GM11168 (cell line): Measurements from ENCODE around the gene SULT1A3.
"Not testable (repeated sequence)": the region's sequence is repeated elsewhere in the genome, so short reads cannot be mapped to it uniquely, and the experiment has no call there.

Experiments used
- in situ Hi-C: fragments of 300-500 bp; cut with MboI; formaldehyde crosslinking; loops from one replicate; pipeline ENCODE4 v1.12.0; 2022; ENCODE audit warnings: low sequenced_read_pairs; ENCODE audit not compliant: unreplicated experiment

SULT1A3 gene

DNA sequence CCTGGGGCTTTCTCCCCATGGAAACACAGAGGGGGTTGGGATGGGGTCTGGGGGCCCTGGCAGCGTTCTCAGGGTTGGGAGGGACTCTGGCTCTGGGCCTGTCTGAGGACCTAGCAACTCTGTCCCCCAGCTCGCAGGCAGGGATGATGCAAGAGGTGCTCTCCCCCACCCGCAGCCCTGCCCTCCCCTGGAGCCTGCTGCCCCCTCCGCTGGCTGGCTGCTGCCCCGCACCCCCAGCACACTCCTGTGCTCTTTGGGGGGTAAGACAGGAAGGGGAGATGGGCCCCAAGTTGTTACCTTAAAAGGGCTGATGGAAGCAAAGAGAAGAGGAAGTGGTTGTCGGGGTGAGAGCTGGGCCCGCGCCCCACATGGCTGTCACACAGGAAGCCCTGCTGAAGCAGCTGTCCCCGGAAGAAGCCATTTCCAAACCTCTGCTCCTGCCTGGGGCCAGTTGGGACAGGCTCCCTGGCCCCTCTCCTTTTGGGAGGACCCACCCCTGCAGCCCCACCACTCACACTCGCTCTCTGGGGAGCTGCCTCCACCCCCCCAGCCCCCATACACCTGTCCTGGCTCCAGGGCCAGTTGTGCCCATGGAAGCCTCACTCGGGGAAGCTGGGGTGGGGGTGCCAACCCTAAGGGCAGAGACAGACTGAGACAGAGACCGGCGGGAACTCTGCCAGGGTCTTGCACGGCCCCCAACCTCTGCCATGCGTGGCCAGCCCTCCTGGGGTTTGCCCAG, 13.2 kb upstream of the SULT1A3 start:
- in situ Hi-C loops, result loop anchor here (10.0 kb wide), 1 partner anchor 731 kb away; the partner anchor contains the start of genes BOLA2, SLX1B and SULT1A4

DNA sequence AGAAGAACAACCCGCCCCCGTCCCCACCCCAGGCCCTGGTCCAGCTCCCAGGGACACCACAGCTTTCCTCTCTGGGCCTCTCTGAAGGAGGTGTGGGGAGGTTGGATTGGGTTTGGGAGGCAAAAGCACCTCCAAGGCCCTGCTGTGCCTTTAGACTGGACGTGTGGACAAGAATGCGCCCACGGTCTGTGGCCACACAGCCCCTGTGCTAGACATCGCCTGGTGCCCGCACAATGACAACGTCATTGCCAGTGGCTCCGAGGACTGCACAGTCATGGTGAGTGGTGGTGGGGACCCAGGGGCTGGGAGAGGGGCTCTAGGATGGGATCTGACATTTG, 12.6 kb upstream of the SULT1A3 start:
- in situ Hi-C loops, result loop anchor here (10.0 kb wide), 1 partner anchor 732 kb away; the partner anchor contains the start of genes BOLA2, SLX1B and SULT1A4

DNA sequence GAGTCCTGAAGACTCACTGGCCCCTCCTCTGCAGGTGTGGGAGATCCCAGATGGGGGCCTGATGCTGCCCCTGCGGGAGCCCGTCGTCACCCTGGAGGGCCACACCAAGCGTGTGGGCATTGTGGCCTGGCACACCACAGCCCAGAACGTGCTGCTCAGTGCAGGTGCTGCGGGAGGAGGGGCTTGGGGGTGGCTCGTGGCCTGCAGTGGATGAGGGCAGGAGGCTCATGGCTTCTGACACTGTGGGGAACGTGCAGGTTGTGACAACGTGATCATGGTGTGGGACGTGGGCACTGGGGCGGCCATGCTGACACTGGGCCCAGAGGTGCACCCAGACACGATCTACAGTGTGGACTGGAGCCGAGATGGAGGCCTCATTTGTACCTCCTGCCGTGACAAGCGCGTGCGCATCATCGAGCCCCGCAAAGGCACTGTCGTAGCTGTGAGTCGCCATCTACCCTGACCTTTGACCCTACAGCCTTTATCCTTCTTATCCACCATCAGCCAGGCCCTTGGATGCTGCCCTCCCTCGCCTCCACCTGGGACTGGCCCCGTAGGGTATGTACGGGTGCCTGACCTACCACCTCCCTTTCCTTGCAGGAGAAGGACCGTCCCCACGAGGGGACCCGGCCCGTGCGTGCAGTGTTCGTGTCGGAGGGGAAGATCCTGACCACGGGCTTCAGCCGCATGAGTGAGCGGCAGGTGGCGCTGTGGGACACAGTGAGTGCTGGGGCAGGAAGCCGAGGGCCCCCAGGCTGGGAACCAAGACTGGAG, 12.1 kb upstream of the SULT1A3 start:
- in situ Hi-C loops, result loop anchor here (10.0 kb wide), 1 partner anchor 732 kb away; the partner anchor contains the start of genes BOLA2, SLX1B and SULT1A4

DNA sequence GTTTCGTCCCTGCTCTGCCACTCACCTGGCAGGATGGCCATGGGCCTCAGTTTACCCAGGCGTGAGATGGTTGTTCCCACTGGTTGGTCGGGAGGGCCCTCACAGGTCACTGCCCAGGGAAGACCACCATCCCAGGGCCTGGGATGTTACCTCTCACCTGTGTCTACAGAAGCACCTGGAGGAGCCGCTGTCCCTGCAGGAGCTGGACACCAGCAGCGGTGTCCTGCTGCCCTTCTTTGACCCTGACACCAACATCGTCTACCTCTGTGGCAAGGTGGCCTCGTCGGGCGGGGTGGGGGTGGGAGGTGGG, 11.5 kb upstream of the SULT1A3 start:
- in situ Hi-C loops, result loop anchor here (10.0 kb wide), 1 partner anchor 733 kb away; the partner anchor contains the start of genes BOLA2, SLX1B and SULT1A4

DNA sequence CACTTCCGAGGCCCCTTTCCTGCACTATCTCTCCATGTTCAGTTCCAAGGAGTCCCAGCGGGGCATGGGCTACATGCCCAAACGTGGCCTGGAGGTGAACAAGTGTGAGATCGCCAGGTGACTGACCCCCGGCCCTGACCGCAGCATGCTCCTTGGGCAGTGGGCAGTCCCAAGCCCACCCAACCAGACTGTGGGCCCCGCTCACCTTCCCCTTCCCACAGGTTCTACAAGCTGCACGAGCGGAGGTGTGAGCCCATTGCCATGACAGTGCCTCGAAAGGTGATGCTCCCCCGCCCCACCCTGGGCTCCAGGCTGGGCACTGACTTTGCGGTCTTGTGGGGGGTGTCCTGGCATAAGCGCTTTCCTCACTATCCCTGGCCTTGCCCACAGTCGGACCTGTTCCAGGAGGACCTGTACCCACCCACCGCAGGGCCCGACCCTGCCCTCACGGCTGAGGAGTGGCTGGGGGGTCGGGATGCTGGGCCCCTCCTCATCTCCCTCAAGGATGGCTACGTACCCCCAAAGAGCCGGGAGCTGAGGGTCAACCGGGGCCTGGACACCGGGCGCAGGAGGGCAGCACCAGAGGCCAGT, 11.0 kb upstream of the SULT1A3 start:
- in situ Hi-C loops, result loop anchor here (10.0 kb wide), 1 partner anchor 733 kb away; the partner anchor contains the start of genes BOLA2, SLX1B and SULT1A4

DNA sequence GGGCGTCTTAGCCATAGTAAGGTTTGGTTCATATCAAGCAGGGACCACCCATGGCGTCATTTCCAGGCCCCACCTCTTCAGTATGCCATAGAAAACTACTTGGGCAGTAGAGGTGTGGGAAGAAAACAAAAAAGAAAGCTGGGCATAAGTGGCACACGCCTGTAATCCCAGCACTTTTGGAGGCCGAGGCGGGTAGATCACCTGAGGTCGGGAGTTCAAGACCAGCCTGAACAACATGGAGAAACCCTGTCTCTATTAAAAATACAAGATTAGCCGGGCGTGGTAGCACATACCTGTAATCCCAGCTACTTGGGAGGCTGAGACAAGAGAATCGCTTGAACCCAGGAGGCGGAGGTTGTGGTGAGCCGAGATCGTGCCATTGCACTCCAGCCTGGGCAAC, 7.9 kb upstream of the SULT1A3 start:
- in situ Hi-C loops, result not testable (repeated sequence)

DNA sequence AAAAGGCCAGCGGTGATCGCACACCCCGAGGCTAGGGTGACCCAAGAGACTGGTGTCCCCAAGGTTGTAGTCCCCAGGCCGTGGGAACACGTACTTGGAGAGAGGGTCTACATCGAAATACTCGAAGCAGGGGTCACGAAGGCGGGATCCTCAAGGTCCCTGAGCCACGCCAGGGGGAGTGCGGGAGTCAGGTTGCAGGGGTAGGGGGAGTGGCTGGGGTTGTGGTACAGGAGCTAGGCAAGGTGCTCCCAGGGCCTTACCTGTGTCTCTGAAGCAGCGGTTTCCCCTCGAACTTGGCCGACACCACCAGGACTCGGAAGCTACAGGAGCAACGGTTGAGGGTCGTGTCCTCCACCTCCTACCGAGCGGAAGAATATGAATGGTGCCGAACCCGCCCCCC, 6.0 kb upstream of the SULT1A3 start:
- in situ Hi-C loops, result not testable (repeated sequence)

DNA sequence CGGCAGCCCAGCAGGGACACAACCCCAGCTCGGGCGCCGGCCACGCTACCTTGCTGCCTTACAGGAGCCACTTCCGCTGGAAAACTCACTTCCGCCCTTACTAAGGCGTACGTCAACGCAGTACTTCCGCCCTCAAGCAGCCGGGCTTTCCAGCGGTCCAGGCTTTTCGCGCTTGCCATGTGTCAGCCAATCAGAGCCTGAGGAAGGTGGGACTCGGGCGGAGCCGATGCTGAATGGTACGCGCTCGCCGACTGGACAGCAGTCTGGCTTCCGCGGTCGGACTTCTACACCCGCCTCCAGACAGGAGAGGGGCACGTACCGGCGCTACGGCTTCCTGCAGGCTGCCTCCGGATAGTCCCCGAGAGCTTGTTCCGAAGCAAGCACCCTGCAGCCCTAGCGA, 5.4 kb upstream of the SULT1A3 start, which contains the start of the genes BOLA2B and SLX1A:
Gene BOLA2B (minus strand): TSS at position 52 of the 400 bp plus-strand sequence. CDS start 71 bp downstream, outside the sequence.
Gene SLX1A (plus strand): TSS at position 261 of the 400 bp plus-strand sequence. CDS start 210 bp downstream, outside the sequence.
- in situ Hi-C loops, result not testable (repeated sequence)

DNA sequence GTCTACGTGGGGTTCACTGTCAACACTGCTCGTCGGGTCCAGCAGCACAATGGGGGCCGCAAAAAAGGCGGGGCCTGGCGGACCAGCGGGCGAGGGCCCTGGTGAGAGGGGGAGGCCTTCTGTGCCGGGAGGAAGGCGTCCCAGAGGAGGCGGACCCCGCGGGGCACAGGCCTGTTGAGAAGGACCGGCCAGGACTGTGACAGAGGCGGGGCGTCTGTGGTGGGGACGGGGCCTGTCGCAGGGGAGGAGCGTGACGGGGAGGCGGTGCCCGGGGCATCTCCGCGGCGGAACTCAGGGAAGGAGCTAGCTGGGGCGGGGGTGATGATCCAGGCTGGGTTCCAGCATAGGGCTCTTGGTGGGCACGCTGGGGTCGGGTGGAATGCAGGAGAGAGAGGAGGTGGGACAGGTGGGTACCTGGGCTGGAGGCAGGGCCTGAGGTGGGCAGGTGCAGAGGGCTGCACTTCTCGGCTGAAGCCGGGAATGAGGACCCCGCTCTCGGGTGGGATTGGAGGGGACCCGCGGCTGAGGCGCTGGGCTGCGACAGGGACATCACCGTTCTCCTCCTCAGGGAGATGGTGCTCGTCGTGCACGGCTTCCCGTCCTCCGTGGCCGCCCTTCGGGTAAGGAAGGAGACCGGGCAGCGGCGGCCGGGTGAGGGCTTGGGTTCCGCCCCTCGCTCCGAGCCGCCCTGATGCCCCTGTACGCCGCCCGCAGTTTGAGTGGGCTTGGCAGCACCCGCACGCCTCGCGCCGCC, 4.7 kb upstream of the SULT1A3 start:
- in situ Hi-C loops, result not testable (repeated sequence)

DNA sequence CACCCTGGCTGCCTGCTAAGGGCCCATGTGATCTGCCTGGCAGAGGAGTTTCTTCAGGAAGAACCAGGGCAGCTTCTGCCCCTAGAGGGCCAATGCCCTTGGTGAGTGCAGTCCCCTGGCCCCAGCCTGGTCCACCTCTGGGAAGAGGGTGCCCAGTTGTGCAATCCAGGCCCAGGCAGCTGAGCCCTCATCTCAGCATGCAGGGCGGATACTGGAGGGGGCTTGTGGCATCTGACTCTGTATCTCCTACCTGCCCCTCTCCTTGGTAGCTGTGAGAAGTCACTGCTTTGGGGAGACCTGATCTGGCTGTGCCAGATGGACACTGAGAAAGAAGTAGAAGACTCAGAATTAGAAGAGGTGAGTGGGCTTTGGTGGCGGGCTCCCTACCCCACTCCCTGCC, 2.1 kb upstream of the SULT1A3 start:
- in situ Hi-C loops, result not testable (repeated sequence)

DNA sequence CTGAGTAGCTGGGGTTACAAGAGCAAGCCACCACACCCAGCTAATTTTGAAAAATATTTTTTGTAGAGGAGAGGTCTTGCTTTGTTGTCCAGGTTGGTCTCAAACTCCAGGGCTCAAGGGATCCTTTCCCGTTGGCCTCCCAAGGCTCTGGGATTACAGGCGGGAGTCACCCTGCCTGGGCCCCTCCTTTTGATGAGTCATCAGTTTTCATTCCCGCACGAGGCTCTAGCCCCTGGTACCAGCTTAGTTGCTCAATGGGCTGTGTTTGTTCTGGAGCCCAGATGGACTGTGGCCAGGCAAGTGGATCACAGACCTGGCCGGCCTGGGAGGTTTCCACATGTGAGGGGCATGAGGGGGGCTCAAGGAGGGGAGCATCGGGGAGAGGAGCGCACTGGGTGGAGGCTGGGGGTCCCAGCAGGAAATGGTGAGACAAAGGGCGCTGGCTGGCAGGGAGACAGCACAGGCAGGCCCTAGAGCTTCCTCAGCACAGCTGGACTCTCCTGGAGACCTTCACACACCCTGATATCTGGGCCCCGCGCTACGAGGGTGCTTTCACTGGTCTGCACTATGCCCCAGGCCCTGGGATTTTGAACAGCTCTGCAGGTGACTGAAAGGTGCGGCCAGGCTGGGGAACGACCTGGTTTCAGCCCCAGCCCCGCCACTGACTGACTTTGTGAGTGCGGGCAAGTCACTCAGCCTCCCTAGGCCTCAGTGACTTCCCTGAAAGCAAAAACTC, 721 bp downstream of the SULT1A3 start:
- in situ Hi-C loops, result loop anchor here (25.0 kb wide), 1 partner anchor 163 kb away; the partner anchor contains the start of genes CD2BP2, MYL11 and TBC1D10B

DNA sequence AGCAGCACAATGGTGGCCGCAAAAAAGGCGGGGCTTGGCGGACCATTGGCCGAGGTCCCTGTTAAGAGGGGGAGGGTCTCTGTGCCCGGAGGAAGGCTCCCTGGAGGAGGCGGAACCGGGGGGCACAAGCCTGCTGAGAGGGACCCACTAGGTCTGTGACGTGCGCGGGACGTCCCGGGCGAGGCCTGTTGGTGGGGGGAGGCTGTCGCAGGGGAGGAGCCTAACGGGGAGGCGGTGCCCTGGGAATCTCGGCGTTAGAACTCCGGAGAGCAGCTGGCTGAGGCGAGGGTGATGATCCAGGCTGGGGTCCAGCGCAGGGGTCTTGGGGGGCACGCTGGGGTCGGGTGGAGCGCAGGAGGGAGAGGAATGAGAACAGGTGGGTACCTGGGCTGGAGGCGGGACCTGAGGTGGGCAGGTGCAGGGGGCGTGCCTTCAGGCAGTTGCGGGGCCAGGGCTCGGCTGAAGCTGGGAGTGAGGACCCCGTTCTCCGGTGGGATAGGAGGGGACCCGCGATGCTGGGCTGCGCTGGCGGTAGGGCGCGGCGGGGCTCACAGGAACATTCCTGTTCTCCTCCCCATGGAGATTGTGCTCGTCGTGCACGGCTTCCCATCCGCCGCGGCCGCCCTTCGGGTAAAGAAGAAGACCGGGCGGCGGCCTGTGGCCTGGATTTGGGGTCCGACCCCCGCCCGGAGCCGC, 6.6 kb downstream of the SULT1A3 start:
- in situ Hi-C loops, result loop anchor here (25.0 kb wide), 1 partner anchor 157 kb away; the partner anchor contains the start of genes CD2BP2, MYL11 and TBC1D10B

DNA sequence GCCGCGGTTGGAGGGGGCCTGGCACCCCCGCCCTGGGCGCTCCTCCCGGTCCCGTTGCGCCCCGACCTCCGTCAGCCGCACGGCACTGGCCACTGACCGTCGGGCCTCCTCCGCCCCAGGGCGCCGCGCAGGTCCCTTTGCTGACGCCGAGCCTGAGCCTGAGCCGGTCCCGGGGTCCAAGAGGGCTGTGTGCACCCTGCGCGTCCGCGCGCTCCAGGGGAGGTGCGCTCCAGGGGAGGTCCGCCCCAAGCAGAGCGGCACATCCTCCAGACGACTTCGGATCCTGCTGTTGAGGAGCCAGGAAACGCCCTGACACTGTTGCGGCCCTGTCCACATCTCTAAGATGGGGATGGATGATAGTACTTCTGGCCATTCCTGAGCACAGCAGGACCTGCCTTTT, 7.2 kb downstream of the SULT1A3 start:
- in situ Hi-C loops, result loop anchor here (25.0 kb wide), 1 partner anchor 156 kb away; the partner anchor contains the start of genes CD2BP2, MYL11 and TBC1D10B

DNA sequence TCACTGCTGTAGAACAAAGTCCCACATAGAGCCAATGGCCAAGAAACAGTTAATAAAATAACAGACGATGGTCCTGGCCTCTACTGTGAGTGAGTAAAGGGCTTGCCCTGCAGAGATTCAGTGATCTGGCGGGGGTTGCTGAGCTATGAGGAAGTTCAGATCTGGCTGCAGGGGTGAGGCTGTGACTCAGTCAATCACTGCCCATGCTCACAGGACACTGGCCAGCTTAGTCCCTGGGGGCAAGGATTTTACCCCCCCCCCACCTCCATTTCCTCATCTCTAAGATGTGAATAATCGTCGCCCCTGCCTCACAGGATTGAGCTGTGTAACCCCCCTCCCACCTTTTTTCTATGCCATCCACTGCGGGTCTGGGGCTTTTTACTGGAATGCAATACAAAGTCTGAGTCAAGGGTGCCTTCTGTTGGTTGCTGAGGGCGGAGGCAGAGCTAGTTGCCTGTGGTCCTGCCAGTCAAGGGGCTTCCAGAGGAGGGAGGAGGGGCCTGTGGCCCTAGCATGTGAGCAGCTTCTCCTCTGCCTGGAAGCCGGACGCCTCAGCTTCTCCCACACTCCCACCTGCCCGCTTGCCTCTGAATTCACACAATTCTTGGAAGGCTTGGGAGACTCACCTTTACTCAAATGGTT, 8.1 kb downstream of the SULT1A3 start:
- in situ Hi-C loops, result loop anchor here (25.0 kb wide), 1 partner anchor 155 kb away; the partner anchor contains the start of genes CD2BP2, MYL11 and TBC1D10B

DNA sequence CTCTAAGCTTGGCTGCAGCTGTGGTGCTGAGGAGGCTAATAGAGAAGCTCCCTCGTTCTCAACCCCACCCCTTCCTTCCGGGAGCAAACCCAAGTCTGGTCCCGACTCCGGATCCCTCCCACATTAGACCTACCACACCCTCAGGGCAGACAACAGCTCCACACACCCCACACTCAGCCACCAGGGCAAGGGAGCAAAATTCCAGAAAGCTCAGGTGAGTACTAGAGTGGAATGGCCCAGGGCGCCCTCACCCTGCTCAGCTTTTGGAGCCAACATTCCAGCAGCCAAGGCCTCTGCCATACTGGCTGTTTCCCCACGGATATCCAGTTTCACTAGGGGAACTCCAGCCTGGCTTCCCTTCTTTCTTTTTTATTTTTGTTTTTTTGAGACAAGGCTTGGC, 10.0 kb downstream of the SULT1A3 start:
- in situ Hi-C loops, result loop anchor here (25.0 kb wide), 1 partner anchor 153 kb away; the partner anchor contains the start of genes CD2BP2, MYL11 and TBC1D10B

DNA sequence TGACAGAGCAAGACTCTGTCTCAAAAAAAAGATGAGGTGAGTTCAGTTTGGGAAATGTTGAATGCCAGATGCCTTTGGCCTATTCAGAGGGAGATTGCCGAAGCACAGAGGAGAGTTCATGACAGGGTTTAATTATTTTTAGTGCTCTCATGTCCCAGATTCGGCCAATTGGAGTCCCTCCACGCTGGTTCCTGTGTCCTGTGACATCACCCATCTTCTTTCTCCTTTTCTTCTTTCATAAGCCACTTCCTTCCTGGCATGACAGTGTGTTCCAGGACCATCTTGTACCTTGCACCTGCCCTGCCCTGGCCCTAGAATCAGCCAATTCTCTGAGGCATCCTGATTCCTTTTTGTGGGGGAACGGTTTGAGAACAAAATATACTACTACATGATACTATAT, 12.4 kb downstream of the SULT1A3 start:
- in situ Hi-C loops, result loop anchor here (25.0 kb wide), 1 partner anchor 151 kb away; the partner anchor contains the start of genes CD2BP2, MYL11 and TBC1D10B

DNA sequence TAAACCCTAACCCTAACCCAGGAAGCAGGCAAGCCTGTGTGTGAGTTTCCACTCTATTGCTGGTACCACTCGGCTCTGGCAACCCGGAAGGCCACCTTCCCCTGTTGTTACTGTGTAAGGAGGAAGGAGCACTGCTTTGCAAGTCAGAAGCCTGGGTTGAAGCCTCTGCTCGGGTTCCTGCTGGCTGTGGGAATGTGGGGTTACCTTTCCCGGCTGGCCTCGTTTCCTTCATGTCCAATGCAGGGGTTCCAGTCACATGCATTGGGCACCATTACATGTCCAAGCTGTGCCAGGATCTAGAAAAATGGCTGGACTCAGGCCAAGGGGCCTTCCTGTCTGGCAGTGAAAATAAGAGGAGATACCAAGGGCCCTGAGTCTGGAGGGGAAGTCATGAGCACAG, 18.0 kb downstream of the SULT1A3 start:
- in situ Hi-C loops, result loop anchor here (25.0 kb wide), 1 partner anchor 145 kb away; the partner anchor contains the start of genes CD2BP2, MYL11 and TBC1D10B

DNA sequence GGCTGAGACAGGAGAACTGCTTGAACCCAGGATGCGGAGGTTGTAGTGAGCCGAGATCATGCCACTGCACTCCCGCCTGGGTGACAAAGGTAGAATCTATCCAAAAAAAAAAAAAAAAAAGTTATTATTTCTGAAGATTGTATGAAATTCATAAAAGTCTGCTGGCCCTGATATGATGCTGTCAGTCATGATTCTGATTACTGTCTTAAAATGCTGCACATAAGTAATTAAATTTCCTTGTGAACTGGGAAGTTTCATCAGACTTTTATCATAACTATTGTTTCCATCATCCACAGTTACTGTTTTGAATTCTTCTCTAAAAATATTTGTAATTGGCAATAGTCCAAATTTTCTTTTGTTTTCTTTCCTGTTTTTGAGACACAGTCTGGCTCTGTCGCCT, 49.3 kb downstream of the SULT1A3 start, which contains the start of gene NPIPB13:
Gene NPIPB13 (minus strand): TSS at position 101 of the 400 bp plus-strand sequence. CDS start 2,906 bp downstream, outside the sequence.
- in situ Hi-C loops, result not testable (repeated sequence)
